Tibial nerve (tissue), 4 donors: ENCODE results near the gene SEC16A.

Experiments
- CTCF ChIP-seq, 5 experiments: fragments of 200-600 bp in 3 of 5; fragments of 450-650 bp in 2 of 5; sonication (generic) in 3 of 5; IDR thresholded peaks; one replicate each; pipeline ENCODE4 v1.5.1; 2016 to 2019; ENCODE audit warnings: antibody characterized with exemption in 5 of 5, mild to moderate bottlenecking in 3 of 5, moderate library complexity in 2 of 5
- EP300 ChIP-seq, 2 donors: sonication (generic); formaldehyde crosslinking; IDR thresholded peaks; one replicate each; pipeline ENCODE4 v1.6.1; 2017; ENCODE audit warnings: antibody characterized with exemption in 2 of 2, mild to moderate bottlenecking in 1 of 2
- POLR2A ChIP-seq, 2 donors: fragments of 450-650 bp; IDR thresholded peaks; one replicate each; pipeline ENCODE4 v1.6.1; 2017; ENCODE audit warnings: antibody characterized with exemption in 2 of 2, mild to moderate bottlenecking in 2 of 2, moderate library complexity in 2 of 2

GRCh38 chr9:136489731-136490130 is 6.9 kb upstream of the SEC16A start:
- TF ChIP-seq CTCF (IDR thresholded peaks at IDR 0.05) (no peak), POLR2A (IDR thresholded peaks at IDR 0.05) (no peak), EP300 (IDR thresholded peaks at IDR 0.05) (no peak)
